Stimulated activated CD4-positive, alpha-beta T cell treated with anti-CD3 and anti-CD28 coated beads, TNF-alpha, amount 100 ng/mL, for 24 hours (primary cell): Measurements from ENCODE around the gene HK1.

Source experiments
- DNase-seq, 3 experiments: peaks; one replicate each; pipeline ENCODE4 v3.0.0-alpha.2; 2020; ENCODE audit warnings: low read depth in 3 of 3

HK1 gene

GRCh38 chr10:69419096-69419743 is 140.9 kb downstream of the HK1 start:
- no peak for DNase-seq

DNA sequence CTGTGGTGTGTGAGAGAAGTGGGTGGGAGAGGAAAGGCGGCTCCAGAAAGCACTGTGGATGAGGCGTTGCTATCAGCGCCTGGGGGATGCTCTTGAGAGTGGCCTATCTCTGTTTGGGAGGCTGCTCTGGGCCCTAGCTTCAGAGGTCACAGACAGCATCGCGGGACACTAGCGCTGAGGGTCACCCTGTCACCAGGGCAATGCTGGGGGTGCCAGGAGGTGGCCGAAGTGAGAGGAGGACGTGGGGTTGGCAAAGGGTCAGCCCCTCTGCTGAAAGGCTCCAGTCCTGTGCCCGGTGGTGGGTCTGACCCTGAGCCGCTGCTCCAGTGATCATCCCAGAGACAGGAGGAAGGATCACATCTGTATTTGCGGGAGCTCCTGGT is 141.4 kb downstream of the HK1 start:
- no peak for DNase-seq

- no peak for DNase-seq
These were observed 143.5 kb downstream of the HK1 start for GRCh38 chr10:69421611-69422308.

GRCh38 chr10:69422676-69423075 is 144.4 kb downstream of the HK1 start:
- DNase-seq = no peak

DNA sequence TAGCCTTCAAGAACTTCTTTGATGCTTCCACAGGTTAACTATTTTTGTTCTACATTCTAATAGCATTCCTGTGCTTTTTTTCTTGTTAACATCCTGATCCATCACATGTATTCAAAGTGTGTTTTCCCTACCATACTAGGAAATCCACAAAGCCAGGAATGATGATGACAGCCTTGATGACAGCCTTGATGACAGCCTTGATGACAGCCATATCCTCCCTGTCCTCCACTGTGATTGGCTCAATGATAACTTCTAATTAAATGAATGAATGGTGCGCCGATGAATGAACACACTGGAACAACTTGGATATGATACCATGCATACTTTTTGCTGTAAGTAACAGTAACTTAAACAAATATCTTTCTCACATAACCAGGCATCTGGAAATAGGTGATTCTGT is 146.7 kb downstream of the HK1 start:
- DNase-seq = no peak

- no peak for DNase-seq
These were observed 147.4 kb downstream of the HK1 start for GRCh38 chr10:69425511-69426298.

- no peak for DNase-seq
These were observed 148.1 kb downstream of the HK1 start for GRCh38 chr10:69426376-69426727.

DNA sequence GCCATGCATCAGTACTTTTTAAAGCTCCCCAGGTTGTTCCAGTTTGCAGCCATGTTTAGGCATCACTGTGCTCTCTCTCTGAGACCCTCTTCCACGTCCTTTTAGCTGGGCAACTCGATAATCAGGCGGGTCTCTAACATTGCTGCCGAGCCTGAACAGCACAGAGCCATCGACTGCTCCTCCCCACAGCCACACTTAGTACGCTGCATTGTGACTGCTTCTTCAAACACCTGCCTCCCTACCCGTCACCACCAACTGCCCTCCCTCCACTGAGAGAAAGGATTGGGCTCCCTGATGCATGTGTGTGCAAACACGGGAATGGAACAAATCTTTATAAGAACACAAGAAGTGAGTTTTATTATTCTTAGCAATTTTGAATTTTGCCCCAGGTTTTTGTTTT is 149.9 kb downstream of the HK1 start:
- no peak for DNase-seq

- no peak for DNase-seq
These were observed 155.9 kb downstream of the HK1 start for GRCh38 chr10:69434169-69434568.

GRCh38 chr10:69434926-69435325 is 156.6 kb downstream of the HK1 start:
- no peak for DNase-seq

GRCh38 chr10:69435966-69436520 is 157.7 kb downstream of the HK1 start:
- no peak for DNase-seq

GRCh38 chr10:69437321-69438259 is 159.3 kb downstream of the HK1 start:
- DNase-seq = no peak

DNA sequence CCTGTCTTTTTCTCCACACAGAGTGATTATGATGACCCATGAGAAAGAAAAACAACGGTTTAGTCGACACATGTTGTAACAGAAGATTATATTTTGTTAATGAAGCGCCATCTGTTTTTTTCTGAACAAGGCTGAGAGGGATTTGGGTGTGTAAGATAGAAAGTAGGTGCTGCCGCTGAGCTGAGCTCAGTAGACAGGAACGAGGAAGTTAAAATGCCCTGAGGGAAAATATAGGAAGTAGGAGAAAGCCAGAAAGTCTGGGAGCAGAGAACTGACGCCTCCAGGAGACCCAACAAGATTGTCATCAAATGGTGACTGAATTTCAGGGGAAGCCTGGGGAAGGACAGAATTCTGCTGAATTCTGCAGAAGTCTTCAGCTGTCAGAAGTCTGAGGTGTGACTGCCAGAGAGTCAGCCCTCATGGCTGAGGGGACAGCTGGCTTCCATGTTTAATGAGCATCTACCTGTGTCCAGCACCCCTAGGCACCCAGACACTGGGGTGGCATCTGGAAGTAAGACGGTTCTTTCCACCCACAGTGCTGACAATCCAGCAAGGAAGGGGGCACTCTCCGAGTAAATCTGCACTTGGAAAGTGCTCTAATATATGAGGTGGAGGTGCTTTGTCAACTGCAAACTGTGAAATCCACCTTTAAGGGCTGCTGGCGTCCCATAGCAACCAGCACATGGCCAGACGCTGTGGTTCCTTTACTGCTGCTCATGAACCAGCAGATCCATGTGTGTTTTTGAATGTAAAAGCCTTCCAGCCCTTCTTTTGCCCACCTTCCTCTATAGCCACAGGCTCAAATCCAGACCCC is 160.4 kb downstream of the HK1 start:
- no peak for DNase-seq

DNA sequence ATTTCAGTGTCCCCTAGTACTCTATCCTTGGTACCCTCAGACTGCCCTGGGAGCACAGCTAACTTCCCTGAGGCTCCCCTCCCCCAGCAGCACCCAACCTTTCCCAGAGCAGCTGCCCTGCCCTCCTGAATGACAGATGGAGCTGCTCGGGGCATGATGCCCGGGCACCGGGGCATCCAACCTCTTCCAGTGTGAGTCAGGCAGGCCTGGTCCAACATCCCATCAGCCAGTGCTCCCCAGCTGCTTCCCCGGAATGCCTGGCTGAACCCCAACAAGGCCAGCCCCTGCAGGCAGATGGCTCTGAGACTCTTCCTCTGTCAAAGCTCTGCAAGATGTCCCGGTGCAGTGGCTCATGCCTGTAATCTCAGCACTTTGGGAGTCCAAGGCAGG is 161.0 kb downstream of the HK1 start:
- DNase-seq = no peak

DNA sequence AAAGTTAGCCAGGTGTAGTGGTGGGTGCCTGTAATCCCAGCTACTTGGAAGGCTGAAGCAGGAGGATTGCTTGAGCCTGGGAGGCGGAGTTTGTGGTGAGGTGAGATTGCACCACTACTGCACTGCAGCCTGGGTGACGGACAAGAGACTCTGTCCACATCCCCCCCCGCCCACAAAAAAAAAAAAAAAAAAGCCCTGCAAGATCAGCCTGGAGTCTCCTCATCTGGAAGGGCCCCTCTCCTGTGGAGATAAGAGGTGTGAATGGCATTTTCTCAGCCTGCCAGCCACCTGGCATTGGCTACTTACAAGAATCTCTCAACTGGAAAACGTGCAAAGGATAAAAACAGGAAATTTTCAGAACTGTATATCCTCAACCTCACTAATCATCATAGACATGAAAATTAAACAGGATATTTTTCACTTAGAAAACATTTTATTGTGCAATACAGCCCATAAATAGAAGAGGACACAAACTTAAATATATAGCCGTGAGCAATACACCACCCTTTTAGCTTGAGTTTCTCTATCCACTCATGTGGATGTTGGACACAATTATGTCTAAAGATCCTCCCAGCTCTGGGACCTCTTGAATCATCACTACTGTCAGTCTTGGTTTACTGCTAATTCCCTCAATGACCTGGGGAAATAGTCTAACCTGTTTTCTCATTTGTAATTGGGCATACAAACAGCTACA is 161.7 kb downstream of the HK1 start:
- DNase-seq = no peak

DNA sequence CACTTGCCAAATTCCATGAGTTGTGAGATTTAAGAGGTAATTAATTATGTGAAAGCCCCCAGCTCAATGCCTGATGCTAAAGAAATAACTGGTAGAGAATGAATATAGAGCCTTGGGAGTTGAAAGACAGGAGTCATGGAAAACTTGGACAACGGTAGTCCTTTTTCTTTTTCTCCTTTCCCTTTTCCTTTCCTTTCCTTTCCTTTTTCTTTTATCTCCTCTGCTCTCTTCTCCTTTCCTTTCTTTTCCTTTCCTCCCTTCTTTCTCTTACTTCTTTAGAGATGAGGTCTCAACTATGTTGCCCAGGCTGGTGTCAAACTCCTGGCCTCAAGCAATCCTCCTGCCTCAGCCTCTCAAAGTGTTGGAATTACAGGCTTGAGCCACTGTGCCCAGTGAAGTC is 165.1 kb downstream of the HK1 start:
- no peak for DNase-seq

DNA sequence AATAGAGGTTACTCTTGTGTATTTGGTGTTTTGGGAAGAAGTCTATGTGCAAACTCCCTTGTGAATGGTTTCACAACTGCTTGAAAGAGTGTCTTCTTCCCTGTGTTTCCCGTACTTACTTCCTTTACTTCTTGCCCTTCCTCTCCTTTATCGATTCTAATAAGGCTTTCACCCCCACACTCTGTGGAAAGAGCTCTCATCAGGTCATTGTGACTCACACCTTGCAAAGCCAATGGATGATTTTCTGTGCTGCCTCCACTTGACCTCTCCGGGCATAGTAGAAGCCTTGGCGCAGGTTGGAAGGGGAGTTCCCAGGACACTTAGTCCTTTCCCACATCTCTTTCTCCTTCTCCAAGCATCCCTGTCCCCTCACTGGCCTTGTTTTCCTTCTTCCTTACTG is 166.7 kb downstream of the HK1 start:
- no peak for DNase-seq

DNA sequence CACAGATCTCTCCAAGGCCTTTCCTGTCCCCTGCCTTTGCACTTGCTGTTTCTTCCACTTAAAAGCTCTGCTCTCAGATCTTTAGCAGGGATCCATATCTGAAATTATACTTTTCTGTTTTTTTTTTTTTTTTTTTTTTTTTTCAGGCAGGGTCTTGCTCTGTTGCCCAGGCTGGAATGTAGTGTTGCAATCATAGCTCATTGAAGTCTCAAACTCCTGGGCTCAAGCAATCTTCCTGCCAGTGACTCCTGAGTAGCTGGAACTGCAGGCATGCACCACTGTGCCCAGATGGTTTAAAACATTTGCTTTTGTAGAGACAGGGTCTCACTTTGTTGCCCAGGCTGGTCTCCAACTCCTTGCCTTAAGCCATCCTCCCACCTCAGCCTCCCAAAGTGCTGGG is 167.9 kb downstream of the HK1 start:
- no peak for DNase-seq

- no peak for DNase-seq
These were observed 168.4 kb downstream of the HK1 start for GRCh38 chr10:69446650-69447151.

DNA sequence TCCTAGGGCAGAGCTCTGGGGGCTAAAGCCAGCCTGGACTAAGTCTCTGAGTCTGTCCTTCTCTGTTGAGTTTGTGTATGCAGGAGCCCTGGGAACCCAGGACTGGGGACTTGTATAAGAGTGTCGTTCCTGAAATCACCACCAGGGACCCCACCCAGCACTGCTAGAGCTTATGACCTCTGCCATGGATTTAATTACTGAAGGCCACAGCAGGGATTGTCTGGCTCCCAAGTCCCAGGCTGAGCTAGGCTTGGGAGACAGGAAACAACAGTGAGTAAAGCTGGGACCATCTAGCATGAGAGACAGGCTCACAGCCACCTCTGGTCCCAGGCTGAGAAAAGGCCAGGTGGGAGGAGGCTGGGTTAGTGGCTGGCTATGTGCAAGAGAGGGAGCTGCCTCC is 171.5 kb downstream of the HK1 start:
- DNase-seq = peak in 2 of 3 experiments; percentile 18 to 30
